SK-N-SH (cell line): ENCODE data around the gene RBM38.

Source experiments
- CTCF ChIP-seq: fragments of 200-600 bp; sonication (generic); IDR thresholded peaks from 2 replicates; pipeline ENCODE4 v1.6.1; 2017; ENCODE audit warnings: antibody characterized with exemption, mild to moderate bottlenecking, moderate library complexity
- TF ChIP-seq, protein P1 (sequence below): fragments of 150-350 bp; IDR thresholded peaks from 2 replicates; pipeline ENCODE4 v1.6.1; 2017; ENCODE audit warnings: antibody characterized with exemption, low read length, low read depth, borderline replicate concordance

GRCh38 chr20:57351042-57351783 lies 40.0 kb upstream of the RBM38 start, which contains the start of gene RAE1:
- TF ChIP-seq, protein P1, sequence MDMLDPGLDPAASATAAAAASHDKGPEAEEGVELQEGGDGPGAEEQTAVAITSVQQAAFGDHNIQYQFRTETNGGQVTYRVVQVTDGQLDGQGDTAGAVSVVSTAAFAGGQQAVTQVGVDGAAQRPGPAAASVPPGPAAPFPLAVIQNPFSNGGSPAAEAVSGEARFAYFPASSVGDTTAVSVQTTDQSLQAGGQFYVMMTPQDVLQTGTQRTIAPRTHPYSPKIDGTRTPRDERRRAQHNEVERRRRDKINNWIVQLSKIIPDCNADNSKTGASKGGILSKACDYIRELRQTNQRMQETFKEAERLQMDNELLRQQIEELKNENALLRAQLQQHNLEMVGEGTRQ: no peak
- no peak for TF ChIP-seq CTCF
